Breast epithelium (tissue), 3 donors: Measurements from ENCODE around the gene NRXN2.

Experiments used
- POLR2AphosphoS5 ChIP-seq, 3 donors: sonication (generic); formaldehyde crosslinking; IDR thresholded peaks; one replicate each; pipeline ENCODE4 v1.6.1; 2017; ENCODE audit warnings: antibody characterized with exemption in 3 of 3
- TF ChIP-seq, protein P1 (sequence below), 3 donors: fragments of 450-650 bp; IDR thresholded peaks; one replicate each; pipeline ENCODE4 v1.5.1; 2016 to 2017; ENCODE audit warnings: antibody characterized with exemption in 3 of 3, mild to moderate bottlenecking in 3 of 3, moderate library complexity in 3 of 3

DNA sequence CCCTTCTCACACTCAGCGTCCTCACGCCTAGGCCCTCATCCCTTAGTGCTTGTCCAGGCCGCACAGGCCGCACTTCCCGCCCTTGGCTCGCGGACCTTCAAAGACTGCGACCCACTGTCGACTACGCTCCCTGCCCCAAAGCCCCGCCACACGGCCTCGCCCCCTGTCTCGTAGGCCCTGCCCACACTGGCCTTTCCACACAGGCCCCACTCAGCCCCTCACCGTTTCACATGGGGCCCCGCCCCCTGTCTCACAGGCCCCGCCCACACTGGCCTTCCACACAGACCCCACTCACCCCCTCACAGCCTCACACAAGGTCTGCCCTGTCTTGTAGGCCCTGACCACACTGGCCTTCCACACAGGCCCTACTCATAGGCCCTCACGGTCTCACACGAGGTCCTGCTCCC lies 11.0 kb downstream of the NRXN2 start:
- TF ChIP-seq, protein P1, sequence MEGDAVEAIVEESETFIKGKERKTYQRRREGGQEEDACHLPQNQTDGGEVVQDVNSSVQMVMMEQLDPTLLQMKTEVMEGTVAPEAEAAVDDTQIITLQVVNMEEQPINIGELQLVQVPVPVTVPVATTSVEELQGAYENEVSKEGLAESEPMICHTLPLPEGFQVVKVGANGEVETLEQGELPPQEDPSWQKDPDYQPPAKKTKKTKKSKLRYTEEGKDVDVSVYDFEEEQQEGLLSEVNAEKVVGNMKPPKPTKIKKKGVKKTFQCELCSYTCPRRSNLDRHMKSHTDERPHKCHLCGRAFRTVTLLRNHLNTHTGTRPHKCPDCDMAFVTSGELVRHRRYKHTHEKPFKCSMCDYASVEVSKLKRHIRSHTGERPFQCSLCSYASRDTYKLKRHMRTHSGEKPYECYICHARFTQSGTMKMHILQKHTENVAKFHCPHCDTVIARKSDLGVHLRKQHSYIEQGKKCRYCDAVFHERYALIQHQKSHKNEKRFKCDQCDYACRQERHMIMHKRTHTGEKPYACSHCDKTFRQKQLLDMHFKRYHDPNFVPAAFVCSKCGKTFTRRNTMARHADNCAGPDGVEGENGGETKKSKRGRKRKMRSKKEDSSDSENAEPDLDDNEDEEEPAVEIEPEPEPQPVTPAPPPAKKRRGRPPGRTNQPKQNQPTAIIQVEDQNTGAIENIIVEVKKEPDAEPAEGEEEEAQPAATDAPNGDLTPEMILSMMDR (IDR thresholded peaks at IDR 0.05): no peak
- no peak for TF ChIP-seq POLR2AphosphoS5 (IDR thresholded peaks at IDR 0.05)
